K562 (cell line): Measurements from ENCODE around the gene LAMB1. TPM values are rescaled to one million over a fixed set of nuclear protein-coding genes. Genes with fewer than 3 reads are reported as not detected.

Experiments used
- ATAC-seq: fragments of 200-7000 bp; cut with Tn5 transposase; 3 replicates; pipeline ENCODE4 v1.9.1; 2020; ENCODE audit warnings: moderate library complexity
- BruUV-seq: library from RNA; stranded (reverse); fragments of 400-500 nt; replicated peaks from 2 replicates; lab custom pipeline; 2021; lab: Mats Ljungman, UMichigan
- CTCF ChIA-PET: fragments of 300-600 bp; formaldehyde crosslinking; extraction: SDS; loops from one replicate; lab custom pipeline; 2021; ENCODE audit warnings: low intra/inter-chr PET ratio; lab: Yijun Ruan, JAX
- POLR2A ChIA-PET: fragments of 300-600, 350-650 bp; sonication (Branson Sonifier 250); formaldehyde crosslinking; extraction: SDS; loops from one replicate; lab custom pipeline; 2021; ENCODE audit warnings: antibody characterized with exemption, inconsistent platforms; lab: Yijun Ruan, JAX
- DNase-seq, 4 experiments: peaks; one replicate each; pipeline versions ENCODE4 v3.0.0 to v3.0.0-alpha.2; 2011 to 2018; ENCODE audit warnings: low spot score in 3 of 4, mixed read lengths in 3 of 4; ENCODE audit errors: extremely low read depth in 1 of 4
- FAIRE-seq: peaks from 2 replicates; lab custom pipeline; 2011; peaks lifted over from hg19 to GRCh38; lab: Jason Lieb, UNC
- H2AFZ ChIP-seq: 2 replicates; pipeline ENCODE4 v1.6.0; 2011; ENCODE audit warnings: low read depth, low read length, control low read depth, inconsistent platforms
- H3K27ac ChIP-seq: fragments of 200-600 bp; 3 replicates; pipeline ENCODE4 v1.8.0; 2011; ENCODE audit warnings: low read depth, mild to moderate bottlenecking, control low read depth, inconsistent platforms, low read length, moderate library complexity, mixed read lengths; ENCODE audit errors: extremely low read depth
- H3K27me3 ChIP-seq, 2 experiments: fragments of 300-600 bp in 1 of 2; 2 replicates in 1 of 2; 3 replicates in 1 of 2; pipeline versions ENCODE4 v1.6.0 to v1.8.0; 2011; ENCODE audit warnings: inconsistent platforms in 2 of 2, low read length in 2 of 2, mild to moderate bottlenecking in 1 of 2, mixed read lengths in 1 of 2, moderate library complexity in 1 of 2; ENCODE audit not compliant: control insufficient read depth in 2 of 2, insufficient read depth in 2 of 2
- H3K36me3 ChIP-seq: fragments of 300-600 bp; 3 replicates; pipeline ENCODE4 v1.8.0; 2011; ENCODE audit warnings: mild to moderate bottlenecking, low read length, inconsistent platforms; ENCODE audit not compliant: control insufficient read depth, insufficient read depth
- H3K4me1 ChIP-seq, 2 experiments: fragments of 200-600 bp in 1 of 2; replicated peaks in 1 of 2; 2 replicates in 1 of 2; 3 replicates in 1 of 2; pipeline versions ENCODE4 v1.5.1 to v1.8.0; 2011; ENCODE audit warnings: inconsistent platforms in 2 of 2, low read length in 2 of 2, mild to moderate bottlenecking in 1 of 2, mixed read lengths in 1 of 2, moderate library complexity in 1 of 2; ENCODE audit not compliant: control insufficient read depth in 2 of 2, insufficient read depth in 2 of 2
- H3K4me2 ChIP-seq: 2 replicates; pipeline ENCODE4 v1.6.1; 2011; ENCODE audit warnings: low read length, control low read depth, inconsistent platforms, mixed read lengths; ENCODE audit not compliant: insufficient read depth
- H3K4me3 ChIP-seq: fragments of 200-600 bp; sonication (generic), shearing (Covaris generic); 2 replicates; pipeline ENCODE4 v1.5.1; 2016; ENCODE audit warnings: control low read depth, inconsistent platforms
- H3K79me2 ChIP-seq: fragments of 200-600 bp; 3 replicates; pipeline ENCODE4 v1.8.0; 2011; ENCODE audit warnings: low read length, inconsistent platforms; ENCODE audit not compliant: control insufficient read depth, insufficient read depth
- H3K9ac ChIP-seq, 2 experiments: 2 replicates each; pipeline versions ENCODE4 v1.6.0 to v1.6.1; 2011; ENCODE audit warnings: low read depth in 2 of 2, low read length in 2 of 2, control low read depth in 1 of 2, inconsistent platforms in 1 of 2, mild to moderate bottlenecking in 1 of 2, mixed read lengths in 1 of 2; ENCODE audit not compliant: insufficient read depth in 1 of 2
- H3K9me1 ChIP-seq: one replicate; pipeline ENCODE4 v1.6.0; 2011; ENCODE audit warnings: inconsistent platforms, mild to moderate bottlenecking, low read length, moderate library complexity; ENCODE audit not compliant: control insufficient read depth, insufficient read depth
- H3K9me3 ChIP-seq: replicated peaks from 2 replicates; pipeline ENCODE4 v1.5.1; 2011; ENCODE audit warnings: low read depth, low read length, inconsistent platforms; ENCODE audit not compliant: control insufficient read depth, insufficient read depth
- H4K20me1 ChIP-seq: replicated peaks from 2 replicates; pipeline ENCODE4 v1.6.1; 2011; ENCODE audit warnings: low read length, inconsistent platforms, mixed read lengths; ENCODE audit not compliant: control insufficient read depth, insufficient read depth
- CCNT2 ChIP-seq: IDR thresholded peaks from 2 replicates; pipeline ENCODE4 v1.6.1; 2011; ENCODE audit warnings: borderline replicate concordance, low read depth, mild to moderate bottlenecking, moderate library complexity, mixed read lengths, low read length; ENCODE audit not compliant: insufficient read length; ENCODE audit errors: extremely low read depth
- FOXJ2 ChIP-seq: fragments of 200-800 bp; sonication (Bioruptor generic); IDR thresholded peaks from 2 replicates; pipeline ENCODE4 v1.6.1; 2016; ENCODE audit warnings: missing genetic modification characterization, missing compliant biosample characterization
- MAFF ChIP-seq: IDR thresholded peaks from 2 replicates; pipeline ENCODE4 v1.6.1; 2012; ENCODE audit warnings: low read length, improper control_type of control experiment
- RAD21 ChIP-seq, 2 experiments: fragments of 250-450 bp in 1 of 2; fragments of 450-650 bp in 1 of 2; sonication (Bioruptor Pico) in 1 of 2; formaldehyde crosslinking in 1 of 2; IDR thresholded peaks in 1 of 2; conservative IDR thresholded peaks in 1 of 2; 2 replicates each; pipeline versions ENCODE4 v1.4.0 to v1.8.0; 2020 to 2022; ENCODE audit warnings: mild to moderate bottlenecking in 2 of 2, moderate library complexity in 1 of 2
- SIN3B ChIP-seq: fragments of 450-650 bp; IDR thresholded peaks from 2 replicates; pipeline ENCODE4 v1.6.1; 2017; ENCODE audit warnings: low read depth, mild to moderate bottlenecking, moderate library complexity
- ZBTB8A ChIP-seq: fragments of 450-650 bp; IDR thresholded peaks from 2 replicates; pipeline ENCODE4 v1.6.1; 2018; ENCODE audit warnings: mild to moderate bottlenecking, moderate library complexity; ENCODE audit not compliant: partially characterized antibody
- ZC3H11A ChIP-seq: IDR thresholded peaks from 2 replicates; pipeline ENCODE4 v1.6.1; 2012; ENCODE audit warnings: low read depth, low read length, improper control_type of control experiment
- ZNF780A ChIP-seq: fragments of 250-450 bp; sonication (Bioruptor Pico); IDR thresholded peaks from 2 replicates; pipeline ENCODE4 v1.5.0; 2021; ENCODE audit warnings: mild to moderate bottlenecking
- WGBS: fragments of 100-300 bp; shearing (Covaris generic); methylation state at CpG from one replicate; pipeline ENCODE4 v1.1.6; 2016; ENCODE audit warnings: low coverage, mixed read lengths; ENCODE audit not compliant: insufficient coverage; ENCODE audit errors: missing lambda C conversion rate; 5-methylcytosine and 5-hydroxymethylcytosine counted together
- in situ Hi-C: fragments of 300-500 bp; cut with MboI; formaldehyde crosslinking; loops from 4 replicates; pipeline ENCODE4 v1.15.0; 2018; ENCODE audit warnings: inconsistent platforms, mixed read lengths
- intact Hi-C: fragments of 100-400 bp; cut with micrococcal nuclease; formaldehyde crosslinking; loops from 2 replicates; pipeline ENCODE4 v1.14.2; 2022
- polyA plus RNA-seq, 8 experiments: library from polyadenylated mRNA; depleted of rRNA in 4 of 8; stranded (reverse) in 5 of 8; unstranded in 3 of 8; fragments of >200 nt; fragmentation: Nextera tagmentation in 2 of 8; fragmentation: Illumina TruSeq in 1 of 8; extraction: Ambion mirVana in 2 of 8; extraction: Trizol in 1 of 8; gene quantifications; 2 replicates each; pipeline versions ENCODE4 v1.2.1 to v1.2.3, GENCODE V29; 2011 to 2014; ENCODE audit warnings: inconsistent platforms in 1 of 8, missing spikeins in 1 of 8
- total RNA-seq, 7 experiments: library from RNA; depleted of rRNA in 6 of 7; stranded (reverse); fragments of >200 nt in 6 of 7; fragmentation: Illumina TruSeq in 2 of 7; extraction: Trizol in 2 of 7; gene quantifications; 2 replicates each; pipeline versions ENCODE4 v1.2.1 to v1.2.3, GENCODE V29; 2011 to 2021; ENCODE audit warnings: low replicate concordance in 1 of 7
- TF ChIP-seq, protein P1 (sequence below): fragments of 450-650 bp; IDR thresholded peaks from 2 replicates; pipeline ENCODE4 v1.7.1; 2018; ENCODE audit warnings: mild to moderate bottlenecking, low read depth; ENCODE audit not compliant: partially characterized antibody
- TF ChIP-seq, protein P2 (sequence below): fragments of 250-450 bp; sonication (Bioruptor Pico); IDR thresholded peaks from 2 replicates; pipeline ENCODE4 v1.4.0; 2020

The LAMB1 gene
- total and polyA plus RNA-seq, 9 of the 15 experiments (the other 6 are each of a cell fraction or from before 2014, with no cell fraction given), result 6.0 to 17.7 (median 12.3) TPM

- TF ChIP-seq, protein P1, sequence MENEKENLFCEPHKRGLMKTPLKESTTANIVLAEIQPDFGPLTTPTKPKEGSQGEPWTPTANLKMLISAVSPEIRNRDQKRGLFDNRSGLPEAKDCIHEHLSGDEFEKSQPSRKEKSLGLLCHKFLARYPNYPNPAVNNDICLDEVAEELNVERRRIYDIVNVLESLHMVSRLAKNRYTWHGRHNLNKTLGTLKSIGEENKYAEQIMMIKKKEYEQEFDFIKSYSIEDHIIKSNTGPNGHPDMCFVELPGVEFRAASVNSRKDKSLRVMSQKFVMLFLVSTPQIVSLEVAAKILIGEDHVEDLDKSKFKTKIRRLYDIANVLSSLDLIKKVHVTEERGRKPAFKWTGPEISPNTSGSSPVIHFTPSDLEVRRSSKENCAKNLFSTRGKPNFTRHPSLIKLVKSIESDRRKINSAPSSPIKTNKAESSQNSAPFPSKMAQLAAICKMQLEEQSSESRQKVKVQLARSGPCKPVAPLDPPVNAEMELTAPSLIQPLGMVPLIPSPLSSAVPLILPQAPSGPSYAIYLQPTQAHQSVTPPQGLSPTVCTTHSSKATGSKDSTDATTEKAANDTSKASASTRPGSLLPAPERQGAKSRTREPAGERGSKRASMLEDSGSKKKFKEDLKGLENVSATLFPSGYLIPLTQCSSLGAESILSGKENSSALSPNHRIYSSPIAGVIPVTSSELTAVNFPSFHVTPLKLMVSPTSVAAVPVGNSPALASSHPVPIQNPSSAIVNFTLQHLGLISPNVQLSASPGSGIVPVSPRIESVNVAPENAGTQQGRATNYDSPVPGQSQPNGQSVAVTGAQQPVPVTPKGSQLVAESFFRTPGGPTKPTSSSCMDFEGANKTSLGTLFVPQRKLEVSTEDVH, result peak; percentile 40
- TF ChIP-seq FOXJ2 (tag), result no peak
- no peak for TF ChIP-seq ZNF780A
- peak; percentile 94 to 95 for TF ChIP-seq RAD21 (CRISPR knock-in tag; conservative IDR thresholded peaks at IDR 0.05 in 1 of 2, IDR thresholded peaks at IDR 0.05 in 1 of 2)
- TF ChIP-seq SIN3B, result no peak
- TF ChIP-seq MAFF, result 0 out of 2 replicates have a peak, but pooled peaks have one; percentile 10
Measured at GRCh38 chr7:107879400-107880035, 123.4 kb downstream of the LAMB1 start (continued).

GRCh38 chr7:107878636-107879035 is 124.3 kb downstream of the LAMB1 start:
- Histone ChIP-seq H3K9ac (no peak overlapping the region), H3K9me1 (no peaks in the 10 kb centered on the region), H3K9me3 (no peaks in the 10 kb centered on the region), H3K27me3 (peaks cover 0 to 5% of the 10 kb centered on the region in 2 experiments; a peak in 3 of 5 replicates), H3K4me2 (no peak overlapping the region), H3K27ac (no peak overlapping the region), H4K20me1 (no peaks in the 10 kb centered on the region), H3K36me3 (no peaks in the 10 kb centered on the region), H3K4me1 (peaks cover 0 to 2% of the 10 kb centered on the region in 2 experiments; a peak in 1 of 5 replicates), H2AFZ (no peak overlapping the region), H3K4me3 (no peak overlapping the region), H3K79me2 (no peaks in the 10 kb centered on the region)
- in situ Hi-C loops (loop anchor here (10.0 kb wide), 2 partner anchors 134 to 424 kb away; partner anchors contain the start of gene CBLL1), intact Hi-C loops (loop anchor here (1.0 to 10.0 kb wide), 7 partner anchors 135 to 1084 kb away; no protein-coding TSS in a partner anchor)
- ATAC-seq (no peak), DNase-seq (no peak), FAIRE-seq (no peak)
- ChIA-PET POLR2A (interaction anchor here (0.7 to 1.5 kb wide), 6 partner anchors 11 to 710 kb away, joined by 3 to 10 read pairs (median 3); partner anchors contain the start of gene HBP1), CTCF (interaction anchor here (0.6 to 1.4 kb wide), 5 partner anchors 101 to 628 kb away, joined by 3 to 17 read pairs (median 4); partner anchors contain the start of gene CBLL1)
- WGBS, result 8% methylated on average over 3 of the region's 3 CpGs
- no TSS peak for BruUV-seq
- TF ChIP-seq ZBTB8A, result no peak
- TF ChIP-seq, protein P2, sequence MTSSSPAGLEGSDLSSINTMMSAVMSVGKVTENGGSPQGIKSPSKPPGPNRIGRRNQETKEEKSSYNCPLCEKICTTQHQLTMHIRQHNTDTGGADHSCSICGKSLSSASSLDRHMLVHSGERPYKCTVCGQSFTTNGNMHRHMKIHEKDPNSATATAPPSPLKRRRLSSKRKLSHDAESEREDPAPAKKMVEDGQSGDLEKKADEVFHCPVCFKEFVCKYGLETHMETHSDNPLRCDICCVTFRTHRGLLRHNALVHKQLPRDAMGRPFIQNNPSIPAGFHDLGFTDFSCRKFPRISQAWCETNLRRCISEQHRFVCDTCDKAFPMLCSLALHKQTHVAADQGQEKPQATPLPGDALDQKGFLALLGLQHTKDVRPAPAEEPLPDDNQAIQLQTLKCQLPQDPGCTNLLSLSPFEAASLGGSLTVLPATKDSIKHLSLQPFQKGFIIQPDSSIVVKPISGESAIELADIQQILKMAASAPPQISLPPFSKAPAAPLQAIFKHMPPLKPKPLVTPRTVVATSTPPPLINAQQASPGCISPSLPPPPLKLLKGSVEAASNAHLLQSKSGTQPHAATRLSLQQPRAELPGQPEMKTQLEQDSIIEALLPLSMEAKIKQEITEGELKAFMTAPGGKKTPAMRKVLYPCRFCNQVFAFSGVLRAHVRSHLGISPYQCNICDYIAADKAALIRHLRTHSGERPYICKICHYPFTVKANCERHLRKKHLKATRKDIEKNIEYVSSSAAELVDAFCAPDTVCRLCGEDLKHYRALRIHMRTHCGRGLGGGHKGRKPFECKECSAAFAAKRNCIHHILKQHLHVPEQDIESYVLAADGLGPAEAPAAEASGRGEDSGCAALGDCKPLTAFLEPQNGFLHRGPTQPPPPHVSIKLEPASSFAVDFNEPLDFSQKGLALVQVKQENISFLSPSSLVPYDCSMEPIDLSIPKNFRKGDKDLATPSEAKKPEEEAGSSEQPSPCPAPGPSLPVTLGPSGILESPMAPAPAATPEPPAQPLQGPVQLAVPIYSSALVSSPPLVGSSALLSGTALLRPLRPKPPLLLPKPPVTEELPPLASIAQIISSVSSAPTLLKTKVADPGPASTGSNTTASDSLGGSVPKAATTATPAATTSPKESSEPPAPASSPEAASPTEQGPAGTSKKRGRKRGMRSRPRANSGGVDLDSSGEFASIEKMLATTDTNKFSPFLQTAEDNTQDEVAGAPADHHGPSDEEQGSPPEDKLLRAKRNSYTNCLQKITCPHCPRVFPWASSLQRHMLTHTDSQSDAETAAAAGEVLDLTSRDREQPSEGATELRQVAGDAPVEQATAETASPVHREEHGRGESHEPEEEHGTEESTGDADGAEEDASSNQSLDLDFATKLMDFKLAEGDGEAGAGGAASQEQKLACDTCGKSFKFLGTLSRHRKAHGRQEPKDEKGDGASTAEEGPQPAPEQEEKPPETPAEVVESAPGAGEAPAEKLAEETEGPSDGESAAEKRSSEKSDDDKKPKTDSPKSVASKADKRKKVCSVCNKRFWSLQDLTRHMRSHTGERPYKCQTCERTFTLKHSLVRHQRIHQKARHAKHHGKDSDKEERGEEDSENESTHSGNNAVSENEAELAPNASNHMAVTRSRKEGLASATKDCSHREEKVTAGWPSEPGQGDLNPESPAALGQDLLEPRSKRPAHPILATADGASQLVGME, result no peak
- TF ChIP-seq CCNT2, result no peak
- TF ChIP-seq ZC3H11A, result no peak
